LNCAP (cell line): ENCODE measurements around the gene KIAA1328.

ENCODE experiments used
- CTCF ChIP-seq: fragments of 450-650 bp; IDR thresholded peaks from 2 replicates; pipeline ENCODE4 v1.5.1; 2017; ENCODE audit warnings: mild to moderate bottlenecking

The KIAA1328 gene

DNA sequence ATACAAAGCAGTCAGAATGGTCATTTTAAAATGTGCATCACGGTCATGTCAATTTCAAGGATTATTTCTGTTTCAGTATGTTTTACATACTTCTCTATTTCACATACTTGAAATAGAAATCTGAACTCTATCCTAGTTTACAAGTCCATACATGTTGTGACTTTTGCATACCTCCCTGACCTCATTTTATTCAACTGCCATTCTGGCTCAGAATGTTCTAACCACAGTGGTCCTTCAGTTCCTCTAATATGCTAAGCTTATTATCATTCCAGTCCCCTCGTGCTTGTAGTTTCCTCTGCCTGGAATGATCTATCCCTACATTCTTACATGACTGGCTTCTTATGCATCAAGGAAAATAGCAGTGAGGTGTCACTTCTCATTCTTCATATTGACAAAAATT lies 295.6 kb downstream of the KIAA1328 start:
- TF ChIP-seq CTCF: no peak

GRCh38 chr18:37135177-37135576 lies 306.2 kb downstream of the KIAA1328 start:
- TF ChIP-seq CTCF: no peak

GRCh38 chr18:37138456-37138855 lies 309.5 kb downstream of the KIAA1328 start:
- no peak for TF ChIP-seq CTCF

GRCh38 chr18:37139876-37140275 lies 310.9 kb downstream of the KIAA1328 start:
- no peak for TF ChIP-seq CTCF

DNA sequence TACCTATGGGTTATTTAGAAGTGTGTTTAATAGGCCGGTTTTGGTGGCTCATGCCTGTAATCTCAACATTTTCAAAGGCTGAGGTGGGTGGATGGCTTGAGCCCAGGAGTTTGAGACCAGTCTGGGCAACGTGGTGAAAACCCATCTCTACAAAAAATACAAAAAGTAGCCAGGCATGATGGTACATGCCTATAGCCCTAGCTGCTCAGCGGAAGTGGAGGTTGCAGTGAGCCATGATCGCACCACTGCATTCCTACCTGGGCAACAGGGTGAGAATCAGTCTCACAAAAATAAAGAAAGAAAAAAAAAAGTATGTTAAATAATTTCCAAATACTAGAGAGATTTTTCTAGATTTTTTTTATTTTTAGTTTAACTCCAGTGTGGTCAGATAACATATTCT lies 316.0 kb downstream of the KIAA1328 start:
- no peak for TF ChIP-seq CTCF

GRCh38 chr18:37156330-37156942 lies 327.5 kb downstream of the KIAA1328 start:
- TF ChIP-seq CTCF: no peak

DNA sequence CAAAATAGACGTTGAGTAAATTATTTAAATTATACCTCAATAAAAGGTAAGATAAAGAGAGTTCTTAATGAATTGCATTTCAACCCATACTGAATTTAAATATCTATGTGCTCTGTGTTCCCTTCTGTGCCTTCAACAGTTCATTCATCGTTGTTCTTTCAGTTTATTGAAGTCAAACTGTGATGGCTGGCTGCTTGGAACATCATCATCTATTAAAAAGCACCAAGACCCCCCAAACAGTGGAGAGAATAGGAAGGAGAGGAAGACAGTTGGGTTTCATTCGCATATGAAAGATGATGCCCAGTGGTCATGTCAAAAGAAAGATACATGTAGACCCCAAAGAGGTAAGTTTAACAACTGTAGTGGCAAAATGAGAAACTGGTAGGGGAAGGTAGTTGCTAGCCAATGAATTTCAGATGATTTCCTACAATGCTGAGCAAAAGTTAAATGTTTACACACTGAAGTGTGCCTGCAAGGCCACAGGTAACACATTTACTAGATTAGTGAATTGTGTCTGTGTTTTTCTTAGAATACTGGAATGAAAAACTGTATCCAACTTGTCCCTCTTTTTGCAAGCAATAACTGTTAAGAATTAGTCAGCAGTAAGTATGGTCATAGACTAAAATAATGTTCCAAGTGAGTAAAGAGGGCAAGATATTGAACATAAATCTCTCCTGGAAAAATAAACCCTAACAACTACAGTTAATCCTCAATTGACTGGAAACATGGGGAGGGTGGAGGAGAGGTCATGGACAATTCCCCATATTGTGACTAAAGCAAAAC lies 331.3 kb downstream of the KIAA1328 start:
- no peak for TF ChIP-seq CTCF
